Gastroesophageal sphincter (tissue), 4 donors: Measurements from ENCODE around the gene IDH2. TPM values are rescaled to one million over a fixed set of nuclear protein-coding genes. Genes with fewer than 3 reads are reported as not detected.

ENCODE experiments used
- ATAC-seq: fragments of 150-250 bp; one replicate; pipeline ENCODE4 v1.9.1; 2016; ENCODE audit warnings: mild to moderate bottlenecking, moderate library complexity
- H3K27ac ChIP-seq, 4 donors: fragments of 200-600 bp; sonication (generic) in 3 of 4; 1 replicate in 3 of 4; 2 replicates in 1 of 4; pipeline ENCODE4 v1.5.1; 2016 to 2019
- H3K27me3 ChIP-seq: fragments of 200-600 bp; sonication (generic); one replicate; pipeline ENCODE4 v1.5.1; 2019
- H3K36me3 ChIP-seq, 2 donors: fragments of 200-600 bp; sonication (generic); one replicate each; pipeline ENCODE4 v1.5.1; 2019; ENCODE audit warnings: control low read depth in 1 of 2
- H3K4me1 ChIP-seq, 3 donors: fragments of 200-600 bp; sonication (generic); 1 replicate in 2 of 3; 2 replicates in 1 of 3; pipeline ENCODE4 v1.5.1; 2016 to 2019; ENCODE audit warnings: control low read depth in 2 of 3
- H3K4me3 ChIP-seq, 2 donors: fragments of 200-600 bp; sonication (generic); one replicate each; pipeline ENCODE4 v1.5.1; 2019; ENCODE audit warnings: mild to moderate bottlenecking in 1 of 2, moderate library complexity in 1 of 2
- H3K9me3 ChIP-seq, 3 donors: fragments of 200-600 bp; sonication (generic); one replicate each; pipeline ENCODE4 v1.5.1; 2017 to 2019; ENCODE audit warnings: control low read depth in 2 of 3
- CTCF ChIP-seq, 4 experiments: fragments of 200-600 bp in 2 of 4; fragments of 450-650 bp in 2 of 4; sonication (generic) in 1 of 4; IDR thresholded peaks; one replicate each; pipeline ENCODE4 v1.5.1; 2017 to 2019; ENCODE audit warnings: antibody characterized with exemption in 4 of 4, mild to moderate bottlenecking in 2 of 4, moderate library complexity in 2 of 4
- EP300 ChIP-seq: sonication (generic); formaldehyde crosslinking; IDR thresholded peaks from one replicate; pipeline ENCODE4 v1.6.1; 2017; ENCODE audit warnings: antibody characterized with exemption, mild to moderate bottlenecking
- POLR2A ChIP-seq, 2 donors: fragments of 450-650 bp; IDR thresholded peaks; one replicate each; pipeline ENCODE4 v1.6.1; 2017; ENCODE audit warnings: antibody characterized with exemption in 2 of 2, mild to moderate bottlenecking in 2 of 2, moderate library complexity in 1 of 2
- POLR2AphosphoS5 ChIP-seq: sonication (generic); formaldehyde crosslinking; IDR thresholded peaks from one replicate; pipeline ENCODE4 v1.6.1; 2017; ENCODE audit warnings: antibody characterized with exemption
- WGBS, 2 donors: methylation state at CpG; one replicate each; pipeline ENCODE4 v1.1.5; 2018; ENCODE audit warnings: low coverage in 1 of 2; 5-methylcytosine and 5-hydroxymethylcytosine counted together
- total RNA-seq, 4 donors: library from RNA; depleted of rRNA; stranded (reverse); fragments of >200 nt; gene quantifications; one replicate each; pipeline ENCODE4 v1.1.0, GENCODE V29; 2016

Gene IDH2
- total RNA-seq, 4 donors from 2014 or later = 45.2 to 289 (median 132) TPM

- no peaks in the 10 kb centered on the region for H3K36me3 ChIP-seq
- ATAC-seq = no peak
- TF ChIP-seq POLR2AphosphoS5 = no peak
- no peak for TF ChIP-seq POLR2A (IDR thresholded peaks at IDR 0.05)
- no peak for TF ChIP-seq CTCF (IDR thresholded peaks at IDR 0.05)
- TF ChIP-seq EP300 = no peak
- no peaks in the 10 kb centered on the region for H3K9me3 ChIP-seq
- peaks cover 0 to 54% (median 5%) of the 10 kb centered on the region in 3 donors for H3K4me1 ChIP-seq
- no peak overlapping the region for H3K27ac ChIP-seq
- no peak overlapping the region for H3K4me3 ChIP-seq
- WGBS, 2 donors = 89% methylated on average over 9 of the region's 14 CpGs; no CpG with 5 or more reads in 1 of the 2 donors
- H3K27me3 ChIP-seq = no peaks in the 10 kb centered on the region
Measured at GRCh38 chr15:90044191-90044590, 58.1 kb downstream of the IDH2 start.

GRCh38 chr15:90043530-90044010 lies 58.7 kb downstream of the IDH2 start:
- 81% methylated on average over 5 of the region's 5 CpGs; no CpG with 5 or more reads in 1 of the 2 donors for WGBS, 2 donors
- no peaks in the 10 kb centered on the region for H3K27me3 ChIP-seq

GRCh38 chr15:90042766-90043529 lies 59.3 kb downstream of the IDH2 start:
- H3K4me3 ChIP-seq = no peak overlapping the region
- WGBS, 2 donors = 87% methylated on average over 3 of the region's 27 CpGs; no CpG with 5 or more reads in 1 of the 2 donors
- H3K4me1 ChIP-seq = peaks cover 0 to 50% (median 5%) of the 10 kb centered on the region in 3 donors
- H3K27me3 ChIP-seq = no peaks in the 10 kb centered on the region
- no peaks in the 10 kb centered on the region for H3K9me3 ChIP-seq
- TF ChIP-seq POLR2AphosphoS5 (no peak), POLR2A (IDR thresholded peaks at IDR 0.05) (no peak), CTCF (IDR thresholded peaks at IDR 0.05) (no peak), EP300 (no peak)
- H3K36me3 ChIP-seq = no peaks in the 10 kb centered on the region
- H3K27ac ChIP-seq = no peak overlapping the region
- ATAC-seq = no peak

More at GRCh38 chr15:90043530-90044010, 58.7 kb downstream of the IDH2 start:
- Histone ChIP-seq H3K36me3 (no peaks in the 10 kb centered on the region), H3K4me3 (no peak overlapping the region), H3K27ac (no peak overlapping the region), H3K4me1 (peaks cover 0 to 53% (median 5%) of the 10 kb centered on the region in 3 donors), H3K9me3 (no peaks in the 10 kb centered on the region)
- no peak for ATAC-seq
- TF ChIP-seq POLR2A (IDR thresholded peaks at IDR 0.05) = no peak
- no peak for TF ChIP-seq POLR2AphosphoS5
- no peak for TF ChIP-seq CTCF (IDR thresholded peaks at IDR 0.05)
- no peak for TF ChIP-seq EP300

GRCh38 chr15:90042356-90042755 lies 59.9 kb downstream of the IDH2 start:
- WGBS, 2 donors = 82 to 90% methylated on average over 2 to 4 of the region's 12 CpGs
- Histone ChIP-seq H3K27me3 (no peaks in the 10 kb centered on the region), H3K4me3 (no peak overlapping the region), H3K9me3 (no peaks in the 10 kb centered on the region), H3K36me3 (no peaks in the 10 kb centered on the region), H3K27ac (no peak overlapping the region), H3K4me1 (peaks cover 0 to 50% (median 6%) of the 10 kb centered on the region in 3 donors)
- no peak for ATAC-seq
- TF ChIP-seq CTCF (IDR thresholded peaks at IDR 0.05) = no peak
- TF ChIP-seq POLR2A (IDR thresholded peaks at IDR 0.05) = no peak
- TF ChIP-seq POLR2AphosphoS5 = no peak
- no peak for TF ChIP-seq EP300

GRCh38 chr15:90040618-90041017 lies 61.6 kb downstream of the IDH2 start:
- no peak overlapping the region for H3K4me3 ChIP-seq
- no peak overlapping the region for H3K27ac ChIP-seq
- H3K4me1 ChIP-seq = peaks cover 0 to 46% (median 5%) of the 10 kb centered on the region in 3 donors
- WGBS, 2 donors = 61 to 72% methylated on average over 6 of the region's 6 CpGs
- ATAC-seq = no peak
- no peak for TF ChIP-seq CTCF (IDR thresholded peaks at IDR 0.05)
- no peak for TF ChIP-seq POLR2AphosphoS5
- TF ChIP-seq POLR2A (IDR thresholded peaks at IDR 0.05) = no peak
- TF ChIP-seq EP300 = no peak
- H3K27me3 ChIP-seq = no peaks in the 10 kb centered on the region
- H3K36me3 ChIP-seq = no peaks in the 10 kb centered on the region
- no peaks in the 10 kb centered on the region for H3K9me3 ChIP-seq
